IgD-negative memory B cell (primary cell): ENCODE data around the gene PC. TPM values are rescaled to one million over a fixed set of nuclear protein-coding genes. Genes with fewer than 3 reads are reported as not detected.
"Not testable (repeated sequence)": the region's sequence is repeated elsewhere in the genome, so short reads cannot be mapped to it uniquely, and the experiment has no call there.

ENCODE experiments used
- H3K27ac Mint-ChIP-seq, 3 donors: one replicate each; pipeline ENCODE4 v1.8.0; 2020 to 2022; ENCODE audit warnings: mild to moderate bottlenecking in 3 of 3, mixed read lengths in 3 of 3, moderate library complexity in 1 of 3
- H3K27me3 Mint-ChIP-seq: one replicate; pipeline ENCODE4 v1.8.0; 2021; ENCODE audit warnings: mixed read lengths
- H3K36me3 Mint-ChIP-seq: one replicate; pipeline ENCODE4 v1.8.0; 2020; ENCODE audit warnings: mild to moderate bottlenecking, mixed read lengths
- H3K4me1 Mint-ChIP-seq, 3 donors: one replicate each; pipeline ENCODE4 v1.8.0; 2020 to 2022; ENCODE audit warnings: mixed read lengths in 3 of 3, mild to moderate bottlenecking in 1 of 3
- H3K4me3 Mint-ChIP-seq, 4 donors: one replicate each; pipeline ENCODE4 v1.8.0; 2020 to 2022; ENCODE audit warnings: mild to moderate bottlenecking in 4 of 4, mixed read lengths in 4 of 4, moderate library complexity in 3 of 4
- H3K9me3 Mint-ChIP-seq, 3 donors: one replicate each; pipeline ENCODE4 v1.8.0; 2020 to 2021; ENCODE audit warnings: mixed read lengths in 3 of 3, mild to moderate bottlenecking in 1 of 3
- polyA plus RNA-seq: library from polyadenylated mRNA; unstranded; fragments of 300-500 nt; fragmentation: Illumina TruSeq; gene quantifications from one replicate; pipeline ENCODE4 v1.2.3, GENCODE V29; 2021

PC gene
- polyA plus RNA-seq, 1 donor from 2014 or later: 1.3 TPM

- Mint-ChIP-seq H3K9me3 (no peaks in the 10 kb centered on the region), H3K36me3 (no peaks in the 10 kb centered on the region), H3K27me3 (peaks cover 2% of the 10 kb centered on the region), H3K4me1 (peaks cover 28 to 33% (median 30%) of the 10 kb centered on the region in 3 donors), H3K4me3 (peak overlapping the region; percentile 88 to 95 (median 94)), H3K27ac (peak overlapping the region; percentile 52 to 97 (median 91))
Observed at GRCh38 chr11:66842501-66842895, 115.7 kb downstream of the PC start.

- Mint-ChIP-seq H3K4me1 (peaks cover 28 to 33% (median 30%) of the 10 kb centered on the region in 3 donors), H3K4me3 (peak overlapping the region; percentile 88 to 95 (median 94)), H3K27ac (peak overlapping the region; percentile 52 to 97 (median 91))
Observed at GRCh38 chr11:66841861-66842260, 116.3 kb downstream of the PC start.

GRCh38 chr11:66840317-66841091 lies 117.7 kb downstream of the PC start:
- H3K9me3 Mint-ChIP-seq: no peaks in the 10 kb centered on the region
- H3K27ac Mint-ChIP-seq: peak overlapping the region in 2 of 3 donors; percentile 32 to 76
- peaks cover 28 to 39% (median 30%) of the 10 kb centered on the region in 3 donors for H3K4me1 Mint-ChIP-seq
- H3K36me3 Mint-ChIP-seq: no peaks in the 10 kb centered on the region
- peaks cover 2% of the 10 kb centered on the region for H3K27me3 Mint-ChIP-seq
- H3K4me3 Mint-ChIP-seq: peak overlapping the region in 2 of 4 donors; percentile 66 to 79

More at GRCh38 chr11:66841861-66842260, 116.3 kb downstream of the PC start:
- no peaks in the 10 kb centered on the region for H3K36me3 Mint-ChIP-seq
- peaks cover 2% of the 10 kb centered on the region for H3K27me3 Mint-ChIP-seq
- no peaks in the 10 kb centered on the region for H3K9me3 Mint-ChIP-seq

- no peaks in the 10 kb centered on the region for H3K9me3 Mint-ChIP-seq
- H3K27me3 Mint-ChIP-seq: no peaks in the 10 kb centered on the region
- no peaks in the 10 kb centered on the region for H3K36me3 Mint-ChIP-seq
- no peak overlapping the region for H3K4me3 Mint-ChIP-seq
- H3K4me1 Mint-ChIP-seq: peaks cover 20 to 30% (median 27%) of the 10 kb centered on the region in 3 donors
- H3K27ac Mint-ChIP-seq: peak overlapping the region in 2 of 3 donors; percentile 46 to 76
Observed at GRCh38 chr11:66835768-66836405, 122.3 kb downstream of the PC start.

GRCh38 chr11:66834943-66835342 lies 123.2 kb downstream of the PC start:
- Mint-ChIP-seq H3K27me3 (no peaks in the 10 kb centered on the region), H3K4me1 (peaks cover 10 to 21% (median 19%) of the 10 kb centered on the region in 3 donors), H3K36me3 (no peaks in the 10 kb centered on the region), H3K27ac (peak overlapping the region in 1 of 3 donors; percentile 28), H3K4me3 (peak overlapping the region in 1 of 4 donors; percentile 41), H3K9me3 (no peaks in the 10 kb centered on the region)

- no peaks in the 10 kb centered on the region for H3K36me3 Mint-ChIP-seq
- no peaks in the 10 kb centered on the region for H3K27me3 Mint-ChIP-seq
- peak overlapping the region in 1 of 3 donors; percentile 47 for H3K27ac Mint-ChIP-seq
- peak overlapping the region in 1 of 4 donors; percentile 41 for H3K4me3 Mint-ChIP-seq
- H3K4me1 Mint-ChIP-seq: peaks cover 10 to 21% (median 17%) of the 10 kb centered on the region in 3 donors
- no peaks in the 10 kb centered on the region for H3K9me3 Mint-ChIP-seq
Observed at GRCh38 chr11:66834539-66834845, 123.7 kb downstream of the PC start.

- H3K4me1 Mint-ChIP-seq, H3K27ac Mint-ChIP-seq, H3K9me3 Mint-ChIP-seq, H3K36me3 Mint-ChIP-seq, H3K27me3 Mint-ChIP-seq, H3K4me3 Mint-ChIP-seq: not testable (repeated sequence)
Observed at GRCh38 chr11:66824573-66824972, 133.6 kb downstream of the PC start.

- H3K9me3 Mint-ChIP-seq: no peaks in the 10 kb centered on the region
- no peak overlapping the region for H3K4me3 Mint-ChIP-seq
- H3K27me3 Mint-ChIP-seq: no peaks in the 10 kb centered on the region
- H3K27ac Mint-ChIP-seq: no peak overlapping the region
- peaks cover 0 to 2% (median 0%) of the 10 kb centered on the region in 3 donors for H3K4me1 Mint-ChIP-seq
- H3K36me3 Mint-ChIP-seq: peaks cover 8% of the 10 kb centered on the region
Observed at GRCh38 chr11:66823700-66824099, 134.5 kb downstream of the PC start.

- Mint-ChIP-seq H3K4me1 (peaks cover 0 to 1% (median 0%) of the 10 kb centered on the region in 3 donors), H3K9me3 (no peaks in the 10 kb centered on the region), H3K27me3 (no peaks in the 10 kb centered on the region), H3K36me3 (peaks cover 7% of the 10 kb centered on the region), H3K27ac (no peak overlapping the region), H3K4me3 (no peak overlapping the region)
Observed at GRCh38 chr11:66820901-66821300, 137.3 kb downstream of the PC start.

- no peak overlapping the region for H3K27ac Mint-ChIP-seq
- H3K4me1 Mint-ChIP-seq: peaks cover 0 to 1% (median 0%) of the 10 kb centered on the region in 3 donors
- no peaks in the 10 kb centered on the region for H3K27me3 Mint-ChIP-seq
- peaks cover 7% of the 10 kb centered on the region for H3K36me3 Mint-ChIP-seq
- H3K9me3 Mint-ChIP-seq: no peaks in the 10 kb centered on the region
- no peak overlapping the region for H3K4me3 Mint-ChIP-seq
Observed at GRCh38 chr11:66820381-66820780, 137.8 kb downstream of the PC start.

- Mint-ChIP-seq H3K4me1 (peaks cover 0 to 1% (median 0%) of the 10 kb centered on the region in 3 donors), H3K27me3 (no peaks in the 10 kb centered on the region), H3K4me3 (no peak overlapping the region), H3K9me3 (no peaks in the 10 kb centered on the region), H3K36me3 (peaks cover 6% of the 10 kb centered on the region), H3K27ac (no peak overlapping the region)
Observed at GRCh38 chr11:66818231-66818955, 139.8 kb downstream of the PC start.

GRCh38 chr11:66815646-66816045 lies 142.5 kb downstream of the PC start:
- H3K27ac Mint-ChIP-seq: no peak overlapping the region
- no peak overlapping the region for H3K4me3 Mint-ChIP-seq
- H3K4me1 Mint-ChIP-seq: peaks cover 0 to 2% (median 0%) of the 10 kb centered on the region in 3 donors
- H3K27me3 Mint-ChIP-seq: no peaks in the 10 kb centered on the region
- H3K9me3 Mint-ChIP-seq: no peaks in the 10 kb centered on the region
- peaks cover 8% of the 10 kb centered on the region for H3K36me3 Mint-ChIP-seq

GRCh38 chr11:66814678-66815077 lies 143.5 kb downstream of the PC start:
- no peaks in the 10 kb centered on the region for H3K27me3 Mint-ChIP-seq

GRCh38 chr11:66810576-66811185 lies 147.5 kb downstream of the PC start:
- Mint-ChIP-seq H3K9me3 (peaks cover 0 to 2% (median 1%) of the 10 kb centered on the region in 3 donors), H3K27ac (no peak overlapping the region), H3K27me3 (no peaks in the 10 kb centered on the region), H3K4me3 (no peak overlapping the region), H3K36me3 (peaks cover 13% of the 10 kb centered on the region), H3K4me1 (peaks cover 2 to 7% (median 4%) of the 10 kb centered on the region in 3 donors)

More at GRCh38 chr11:66814678-66815077, 143.5 kb downstream of the PC start:
- Mint-ChIP-seq H3K4me3 (no peak overlapping the region), H3K36me3 (peaks cover 8% of the 10 kb centered on the region), H3K4me1 (peaks cover 0 to 2% (median 0%) of the 10 kb centered on the region in 3 donors), H3K27ac (no peak overlapping the region), H3K9me3 (no peaks in the 10 kb centered on the region)
